ENCODE data around the gene APOBEC4.

Gene APOBEC4

DNA sequence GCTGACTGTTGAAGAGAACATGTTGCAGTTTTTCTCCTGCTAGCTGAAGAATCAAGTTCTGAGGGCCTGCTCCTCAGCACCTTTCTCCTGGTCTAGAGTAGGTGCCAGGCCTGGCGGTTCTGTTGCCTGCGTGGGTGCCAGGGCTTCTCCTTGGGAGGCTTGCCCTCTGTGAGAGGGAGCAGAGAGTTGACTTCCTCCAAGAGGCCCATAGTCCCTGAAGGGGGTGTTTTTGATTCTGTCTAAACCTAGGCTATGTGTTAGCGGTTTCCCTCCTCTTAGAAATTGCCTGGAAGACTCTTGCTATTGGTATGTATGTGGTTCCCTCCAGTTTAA, 312 bp upstream of the APOBEC4 start:
- TF ChIP-seq, protein P1, sequence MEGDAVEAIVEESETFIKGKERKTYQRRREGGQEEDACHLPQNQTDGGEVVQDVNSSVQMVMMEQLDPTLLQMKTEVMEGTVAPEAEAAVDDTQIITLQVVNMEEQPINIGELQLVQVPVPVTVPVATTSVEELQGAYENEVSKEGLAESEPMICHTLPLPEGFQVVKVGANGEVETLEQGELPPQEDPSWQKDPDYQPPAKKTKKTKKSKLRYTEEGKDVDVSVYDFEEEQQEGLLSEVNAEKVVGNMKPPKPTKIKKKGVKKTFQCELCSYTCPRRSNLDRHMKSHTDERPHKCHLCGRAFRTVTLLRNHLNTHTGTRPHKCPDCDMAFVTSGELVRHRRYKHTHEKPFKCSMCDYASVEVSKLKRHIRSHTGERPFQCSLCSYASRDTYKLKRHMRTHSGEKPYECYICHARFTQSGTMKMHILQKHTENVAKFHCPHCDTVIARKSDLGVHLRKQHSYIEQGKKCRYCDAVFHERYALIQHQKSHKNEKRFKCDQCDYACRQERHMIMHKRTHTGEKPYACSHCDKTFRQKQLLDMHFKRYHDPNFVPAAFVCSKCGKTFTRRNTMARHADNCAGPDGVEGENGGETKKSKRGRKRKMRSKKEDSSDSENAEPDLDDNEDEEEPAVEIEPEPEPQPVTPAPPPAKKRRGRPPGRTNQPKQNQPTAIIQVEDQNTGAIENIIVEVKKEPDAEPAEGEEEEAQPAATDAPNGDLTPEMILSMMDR (IDR thresholded peaks at IDR 0.05; ENCODE audit: low read depth, low read length) = no peak
- DNase-seq (ENCODE audit: extremely low read depth, low read depth) = no peak

DNA sequence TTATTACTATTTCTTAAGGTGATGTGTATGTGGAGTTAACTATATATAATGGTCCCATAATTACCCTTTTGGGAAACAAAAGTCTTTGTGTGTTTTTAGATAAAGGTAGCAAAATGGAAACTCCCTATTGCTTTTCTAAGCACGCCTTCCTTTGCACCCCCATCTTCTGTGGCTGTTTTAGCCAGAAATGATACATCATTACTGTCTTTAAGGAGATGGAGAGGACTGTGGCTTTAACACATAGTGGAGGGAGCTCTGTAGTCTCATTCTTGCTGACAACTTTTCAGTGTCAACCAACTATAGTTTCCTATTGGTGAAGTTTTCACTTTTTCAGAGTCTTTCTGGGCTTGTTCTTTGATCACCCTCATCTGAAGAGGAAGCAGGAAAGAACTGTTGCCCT, 1.0 kb downstream of the APOBEC4 start:
- TF ChIP-seq, protein P1 (IDR thresholded peaks at IDR 0.05; ENCODE audit: low read depth, low read length) = no peak
- no peak for DNase-seq (ENCODE audit: extremely low read depth, low read depth)

DNA sequence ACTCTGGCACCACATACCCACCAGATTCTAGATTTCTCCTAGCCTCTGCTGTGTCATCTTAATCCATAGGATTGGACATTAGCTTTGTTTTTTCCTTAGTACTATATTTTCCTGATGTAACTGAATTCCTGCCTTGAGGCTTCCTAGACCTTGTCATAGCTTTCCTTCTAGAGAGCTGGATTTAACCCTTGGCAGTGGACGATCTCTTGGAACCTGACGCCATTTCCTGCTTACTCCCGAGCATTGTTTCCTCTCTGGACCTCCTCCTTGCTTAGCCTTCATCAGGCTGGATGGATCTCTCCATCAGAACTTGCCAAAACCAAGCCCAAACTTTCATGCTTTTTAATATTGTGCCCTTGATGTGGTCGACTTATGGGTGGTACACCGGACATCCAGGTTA, 1.5 kb downstream of the APOBEC4 start:
- no peak for DNase-seq (ENCODE audit: extremely low read depth, low read depth)
- TF ChIP-seq, protein P1 (IDR thresholded peaks at IDR 0.05; ENCODE audit: low read depth, low read length) = no peak

- TF ChIP-seq, protein P1 (IDR thresholded peaks at IDR 0.05; ENCODE audit: low read depth, low read length) = no peak
- no peak for DNase-seq (ENCODE audit: extremely low read depth, low read depth)
These were observed 5.1 kb downstream of the APOBEC4 start for GRCh38 chr1:183648042-183648441.

- TF ChIP-seq, protein P1 (IDR thresholded peaks at IDR 0.05; ENCODE audit: low read depth, low read length) = no peak
- DNase-seq (ENCODE audit: extremely low read depth, low read depth) = no peak
These were observed 6.3 kb downstream of the APOBEC4 start for GRCh38 chr1:183646776-183647175.

- TF ChIP-seq, protein P1 (IDR thresholded peaks at IDR 0.05; ENCODE audit: low read depth, low read length) = no peak
- no peak for DNase-seq (ENCODE audit: extremely low read depth, low read depth)
These were observed 7.6 kb downstream of the APOBEC4 start for GRCh38 chr1:183645531-183645930.

GRCh38 chr1:183642166-183642565, 10.9 kb downstream of the APOBEC4 start:
- DNase-seq (ENCODE audit: extremely low read depth, low read depth) = no peak
- TF ChIP-seq, protein P1 (IDR thresholded peaks at IDR 0.05; ENCODE audit: low read depth, low read length) = no peak

Data from AG09319 (cell line).